ENCODE results near the gene MAP3K21. TPM values are rescaled to one million over a fixed set of nuclear protein-coding genes. Genes with fewer than 3 reads are reported as not detected.

MAP3K21 gene
- total and polyA plus RNA-seq, 2 of the 4 experiments (the other 2 are of a cell fraction) = 0.15 to 0.18 TPM

GRCh38 chr1:233393926-233394680 lies 66.6 kb downstream of the MAP3K21 start:
- no peaks in the 10 kb centered on the region for H4K20me1 ChIP-seq (ENCODE audit: insufficient read depth, low read length)
- no peaks in the 10 kb centered on the region; the same call in 1 of the 2 replicates for H3K27me3 ChIP-seq (ENCODE audit: control insufficient read depth, insufficient read depth, low read length)
- H4K8ac ChIP-seq (ENCODE audit: low read depth in 2 of 2, low read length in 2 of 2) = no peak overlapping the region
- H3K14ac ChIP-seq (replicated peaks; ENCODE audit: low read depth, low read length) = no peak overlapping the region
- H3K4me2 ChIP-seq (ENCODE audit: low read depth, low read length) = no peak overlapping the region
- no peak for ATAC-seq (ENCODE audit: low read depth)
- intact Hi-C loops (cut with micrococcal nuclease) (loop anchor here (2.0 kb wide), 2 partner anchors 397 to 717 kb away; no protein-coding TSS in a partner anchor), in situ Hi-C loops (cut with MboI; ENCODE audit: low sequenced_read_pairs) (loop anchor here (10.0 kb wide), 1 partner anchor 671 kb away; no protein-coding TSS in a partner anchor), dilution Hi-C loops (cut with HindIII; ENCODE audit: low sequenced_read_pairs, unreplicated experiment) (no loop called here)
- POLR2A ChIA-PET (ENCODE audit: unreplicated experiment) = no interaction called here
- no TSS peak for BruUV-seq (replicated peaks)
- H3K56ac ChIP-seq (ENCODE audit: extremely low read depth, insufficient read depth, low read length) = no peak overlapping the region
- no peak for TF ChIP-seq BHLHE40 (IDR thresholded peaks at IDR 0.05; ENCODE audit: low read depth, low read length)
- TF ChIP-seq CTCF (conservative IDR thresholded peaks at IDR 0.05; ENCODE audit: low read depth, low read length) = no peak
- no peak for TF ChIP-seq NFE2L2 (IDR thresholded peaks at IDR 0.05; ENCODE audit: low read depth, low read length)
- TF ChIP-seq CEBPB (IDR thresholded peaks at IDR 0.05; ENCODE audit: low read depth, low read length) = no peak
- no peak for TF ChIP-seq POLR2A (IDR thresholded peaks at IDR 0.05; ENCODE audit: low read depth, low read length)
- TF ChIP-seq USF2 (IDR thresholded peaks at IDR 0.05; ENCODE audit: low read depth, low read length) = no peak
- TF ChIP-seq MAZ (IDR thresholded peaks at IDR 0.05; ENCODE audit: borderline replicate concordance, low read depth, low read length) = no peak
- no peak for TF ChIP-seq ELK1 (IDR thresholded peaks at IDR 0.05; ENCODE audit: borderline replicate concordance, low read depth, low read length)
- no peak for TF ChIP-seq RAD21 (IDR thresholded peaks at IDR 0.05; ENCODE audit: low read length)
- no peak for TF ChIP-seq RFX5 (IDR thresholded peaks at IDR 0.05; ENCODE audit: low read depth, low read length)
- no peak for TF ChIP-seq SMC3 (IDR thresholded peaks at IDR 0.05; ENCODE audit: low read depth, low read length)
- TF ChIP-seq CHD1 (IDR thresholded peaks at IDR 0.05; ENCODE audit: low read depth, low read length) = no peak
- no peak for TF ChIP-seq RCOR1 (IDR thresholded peaks at IDR 0.05; ENCODE audit: insufficient replicate concordance, low read length)
- no peak for TF ChIP-seq FOS (IDR thresholded peaks at IDR 0.05; ENCODE audit: low read depth, low read length)
- no peak overlapping the region for H2AK9ac ChIP-seq (replicated peaks; ENCODE audit: low read depth, low read length, poor library complexity)
- no peak overlapping the region for H3K4ac ChIP-seq (ENCODE audit: low read depth, low read length)
- H3K9me1 ChIP-seq (ENCODE audit: insufficient read depth, low read length) = no peaks in the 10 kb centered on the region
- no peak overlapping the region for H2BK15ac ChIP-seq (ENCODE audit: low read depth, low read length)
- no peak overlapping the region for H2BK20ac ChIP-seq (ENCODE audit: low read depth, low read length)
- no peaks in the 10 kb centered on the region for H3K36me3 ChIP-seq (ENCODE audit: control insufficient read depth, insufficient read depth, low read length)
- no peaks in the 10 kb centered on the region for H3K79me1 ChIP-seq (ENCODE audit: low read depth in 1 of 2, low read length in 2 of 2)
- no peak overlapping the region for H4K91ac ChIP-seq (ENCODE audit: insufficient read depth, low read depth, low read length)
- no peak overlapping the region for H3K18ac ChIP-seq (ENCODE audit: low read depth, low read length)
- no peaks in the 10 kb centered on the region for H3K4me1 ChIP-seq (ENCODE audit: control insufficient read depth, insufficient read depth, low read length)
- no peak overlapping the region for H2AFZ ChIP-seq (replicated peaks; ENCODE audit: low read length, poor library complexity)
- no peak overlapping the region for H2BK5ac ChIP-seq (ENCODE audit: low read depth, low read length, poor library complexity, severe bottlenecking)
- H3K23ac ChIP-seq (ENCODE audit: low read depth, low read length) = no peak overlapping the region
- H4K5ac ChIP-seq (ENCODE audit: low read depth, low read length) = no peak overlapping the region
- no peak overlapping the region for H2BK120ac ChIP-seq (ENCODE audit: low read depth, low read length)
- H2AK5ac ChIP-seq (ENCODE audit: low read depth, low read length) = no peak overlapping the region
- H3K4me3 ChIP-seq (ENCODE audit: insufficient read depth, low read depth, low read length) = no peak overlapping the region
- DNase-seq = no peak
- H3K9ac ChIP-seq (ENCODE audit: low read depth, low read length) = no peak overlapping the region
- H3K9me3 ChIP-seq (ENCODE audit: control insufficient read depth, insufficient read depth, low read length) = no peaks in the 10 kb centered on the region
- WGBS, 2 experiments (ENCODE audit: extremely low coverage in 2 of 2, insufficient read length in 1 of 2) = no CpG with 5 or more reads among the region's 3 CpGs
- H3K27ac ChIP-seq (ENCODE audit: insufficient read depth, low read length) = no peak overlapping the region
- CTCF ChIA-PET = interaction anchor here (1.0 kb wide), 1 partner anchor 30 kb away, joined by 3 read pairs; no protein-coding TSS in a partner anchor
